HepG2 (cell line): Measurements from ENCODE around the gene KDELR3. TPM values are rescaled to one million over a fixed set of nuclear protein-coding genes. Genes with fewer than 3 reads are reported as not detected.
A peak's percentile ranks its signal among the peaks of the same experiment; 100 is the strongest.

Source experiments
- ATAC-seq: fragments of 200-7000 bp; cut with Tn5 transposase; 3 replicates; pipeline ENCODE4 v1.9.1; 2020; ENCODE audit warnings: mild to moderate bottlenecking, moderate library complexity
- BruUV-seq: library from RNA; stranded (reverse); fragments of 400-500 nt; replicated peaks from 2 replicates; lab custom pipeline; 2021; lab: Mats Ljungman, UMichigan
- CTCF ChIA-PET: fragments of 300-600 bp; formaldehyde crosslinking; extraction: SDS; loops from one replicate; lab custom pipeline; 2021; ENCODE audit warnings: low total read pairs, inconsistent platforms, low intra/inter-chr PET ratio; lab: Yijun Ruan, JAX
- POLR2A ChIA-PET: fragments of 350-600 bp; sonication (Branson Sonifier 250); formaldehyde crosslinking; loops from one replicate; lab custom pipeline; 2020; ENCODE audit warnings: antibody characterized with exemption, inconsistent platforms; lab: Yijun Ruan, JAX
- DNase-seq: peaks from one replicate; pipeline ENCODE4 v3.0.0-alpha.2; 2015; ENCODE audit warnings: low spot score
- FAIRE-seq: peaks from 3 replicates; lab custom pipeline; 2011; peaks lifted over from hg19 to GRCh38; lab: Jason Lieb, UNC
- H2AFZ ChIP-seq: one replicate; pipeline ENCODE4 v1.6.1; 2011; ENCODE audit warnings: low read length, inconsistent platforms
- H3K27ac ChIP-seq: fragments of 300-600 bp; 3 replicates; pipeline ENCODE4 v1.8.0; 2011; ENCODE audit warnings: mixed run types, mild to moderate bottlenecking, mixed read lengths, low read length, inconsistent platforms; ENCODE audit not compliant: insufficient read depth; ENCODE audit errors: extremely low read length
- H3K27me3 ChIP-seq, 2 experiments: fragments of 200-600 bp in 1 of 2; 2 replicates in 1 of 2; 3 replicates in 1 of 2; pipeline versions ENCODE4 v1.6.0 to v1.8.0; 2011; ENCODE audit warnings: low read length in 2 of 2, mild to moderate bottlenecking in 2 of 2, moderate library complexity in 2 of 2, inconsistent platforms in 1 of 2; ENCODE audit not compliant: insufficient read depth in 2 of 2, control insufficient read depth in 1 of 2
- H3K36me3 ChIP-seq, 2 experiments: fragments of 200-600 bp in 1 of 2; replicated peaks in 1 of 2; 2 replicates in 1 of 2; 3 replicates in 1 of 2; pipeline versions ENCODE4 v1.5.1 to v1.8.0; 2011; ENCODE audit warnings: low read length in 2 of 2, inconsistent platforms in 1 of 2; ENCODE audit not compliant: insufficient read depth in 2 of 2, control insufficient read depth in 1 of 2
- H3K4me1 ChIP-seq: 2 replicates; pipeline ENCODE4 v1.5.1; 2012; ENCODE audit warnings: low read length, inconsistent platforms; ENCODE audit not compliant: insufficient read depth
- H3K4me2 ChIP-seq: 2 replicates; pipeline ENCODE4 v1.6.0; 2011; ENCODE audit warnings: low read depth, low read length, inconsistent platforms
- H3K4me3 ChIP-seq, 3 experiments: fragments of 200-600 bp in 1 of 3; sonication (generic), shearing (Covaris generic) in 1 of 3; replicated peaks in 1 of 3; 2 replicates each; pipeline ENCODE4 v1.5.1; 2011 to 2016; ENCODE audit warnings: low read length in 3 of 3, inconsistent platforms in 2 of 3, low read depth in 2 of 3, mild to moderate bottlenecking in 2 of 3, control low read depth in 1 of 3, mixed read lengths in 1 of 3; ENCODE audit not compliant: insufficient read depth in 1 of 3
- H3K79me2 ChIP-seq: one replicate; pipeline ENCODE4 v1.6.1; 2011; ENCODE audit warnings: low read length, inconsistent platforms; ENCODE audit not compliant: insufficient read depth
- H3K9ac ChIP-seq: 2 replicates; pipeline ENCODE4 v1.6.0; 2011; ENCODE audit warnings: mild to moderate bottlenecking, low read depth, low read length, inconsistent platforms; ENCODE audit not compliant: insufficient read depth
- H3K9me3 ChIP-seq: 2 replicates; pipeline ENCODE4 v1.5.1; 2012; ENCODE audit warnings: mild to moderate bottlenecking, low read length
- H4K20me1 ChIP-seq: 2 replicates; pipeline ENCODE4 v1.6.0; 2011; ENCODE audit warnings: inconsistent platforms, mild to moderate bottlenecking, low read length, moderate library complexity; ENCODE audit not compliant: insufficient read depth
- NFATC3 ChIP-seq: sonication (generic); formaldehyde crosslinking; IDR thresholded peaks from 2 replicates; pipeline ENCODE4 v1.5.1; 2020; ENCODE audit warnings: mild to moderate bottlenecking, missing genetic modification reagents
- POLR2AphosphoS5 ChIP-seq: IDR thresholded peaks from 2 replicates; pipeline ENCODE4 v1.6.1; 2012; ENCODE audit warnings: low read depth, low read length
- RBM22 ChIP-seq: fragments of 200-400 bp; formaldehyde crosslinking; optimal IDR thresholded peaks from 2 replicates; pipeline ENCODE3; 2017; ENCODE audit warnings: mild to moderate bottlenecking, low read length, moderate library complexity
- WGBS: methylation state at CpG from one replicate; pipeline ENCODE4 v1.1.6; 2017; ENCODE audit warnings: low lambda C conversion rate; 5-methylcytosine and 5-hydroxymethylcytosine counted together
- in situ Hi-C: cut with HindIII; loops from 2 replicates; pipeline ENCODE4 v1.10.0; 2017; ENCODE audit warnings: low pct_unique_long_range_greater_than_20kb; ENCODE audit not compliant: extremely low pct_ligation_motif_present
- intact Hi-C: fragments of 100-400 bp; cut with micrococcal nuclease; formaldehyde crosslinking; loops from one replicate; pipeline ENCODE4 v1.10.0; 2022; ENCODE audit not compliant: unreplicated experiment
- polyA plus RNA-seq, 8 experiments: library from polyadenylated mRNA; depleted of rRNA in 3 of 8; stranded (reverse) in 7 of 8; unstranded in 1 of 8; fragments of >200 nt; fragmentation: Illumina TruSeq in 4 of 8; extraction: Trizol in 4 of 8; gene quantifications; 2 replicates each; pipeline versions ENCODE4 v1.2.1 to v1.2.3, GENCODE V29; 2011 to 2016; ENCODE audit warnings: low read depth in 4 of 8, missing spikeins in 1 of 8, mixed read lengths in 1 of 8; ENCODE audit not compliant: insufficient read depth in 1 of 8
- total RNA-seq, 5 experiments: library from RNA; depleted of rRNA; stranded (reverse); fragments of >200 nt; fragmentation: Illumina TruSeq; extraction: Trizol; gene quantifications; 2 replicates each; pipeline ENCODE4 v1.2.3, GENCODE V29; 2016; ENCODE audit warnings: low read depth in 1 of 5
- TF ChIP-seq, protein P1 (sequence below): sonication (generic); formaldehyde crosslinking; IDR thresholded peaks from 2 replicates; pipeline ENCODE4 v1.8.0; 2022; ENCODE audit warnings: mild to moderate bottlenecking, missing genetic modification reagents; ENCODE audit not compliant: insufficient replicate concordance
- TF ChIP-seq, protein P2 (sequence below): IDR thresholded peaks from 2 replicates; pipeline ENCODE4 v1.6.1; 2016; ENCODE audit warnings: missing compliant biosample characterization, missing genetic modification reagents, borderline replicate concordance
- TF ChIP-seq, protein P3 (sequence below): sonication (generic); formaldehyde crosslinking; IDR thresholded peaks from one replicate; pipeline ENCODE4 v1.5.1; 2020; ENCODE audit warnings: mild to moderate bottlenecking, missing genetic modification reagents; ENCODE audit errors: not compliant biosample characterization

Gene KDELR3
- total and polyA plus RNA-seq, 2 of the 13 experiments (the other 11 are each of a cell fraction or from before 2014, with no cell fraction given), result 24.2 to 65.7 TPM

DNA sequence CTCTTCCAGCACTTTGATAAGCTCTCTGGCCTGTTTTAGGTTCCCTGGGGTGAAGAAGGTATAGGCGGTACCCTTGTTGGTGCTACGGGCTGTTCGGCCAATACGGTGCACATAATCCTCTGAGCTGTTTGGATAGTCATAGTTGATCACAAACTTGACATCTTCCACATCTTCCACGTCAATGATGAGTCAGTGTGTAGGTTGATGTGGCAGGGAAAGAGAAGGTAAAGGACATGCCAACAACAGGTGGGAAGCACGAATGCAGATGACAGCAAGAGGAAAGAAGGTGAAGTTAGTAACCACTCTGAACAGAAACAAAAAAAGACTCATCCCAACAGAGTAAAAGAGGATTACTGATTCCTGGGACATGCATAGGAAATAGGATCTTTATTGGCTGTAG is 20.1 kb downstream of the KDELR3 start:
- intact Hi-C loops, result no loop called here
- ChIA-PET POLR2A (interaction anchor here (0.9 kb wide), 1 partner anchor 10 kb away, joined by 3 read pairs; no protein-coding TSS in a partner anchor), CTCF (no interaction called here)
- Histone ChIP-seq H4K20me1 (no peaks in the 10 kb centered on the region), H3K4me1 (peaks cover 25% of the 10 kb centered on the region), H3K27ac (no peak overlapping the region), H3K4me2 (no peak overlapping the region), H3K4me3 (no peak overlapping the region), H3K27me3 (no peaks in the 10 kb centered on the region), H3K79me2 (no peaks in the 10 kb centered on the region), H2AFZ (no peak overlapping the region), H3K36me3 (peaks cover 26 to 71% of the 10 kb centered on the region in 2 experiments), H3K9ac (no peak overlapping the region), H3K9me3 (no peaks in the 10 kb centered on the region)
- no TSS peak for BruUV-seq
- in situ Hi-C loops, result no loop called here
- TF ChIP-seq, protein P1, sequence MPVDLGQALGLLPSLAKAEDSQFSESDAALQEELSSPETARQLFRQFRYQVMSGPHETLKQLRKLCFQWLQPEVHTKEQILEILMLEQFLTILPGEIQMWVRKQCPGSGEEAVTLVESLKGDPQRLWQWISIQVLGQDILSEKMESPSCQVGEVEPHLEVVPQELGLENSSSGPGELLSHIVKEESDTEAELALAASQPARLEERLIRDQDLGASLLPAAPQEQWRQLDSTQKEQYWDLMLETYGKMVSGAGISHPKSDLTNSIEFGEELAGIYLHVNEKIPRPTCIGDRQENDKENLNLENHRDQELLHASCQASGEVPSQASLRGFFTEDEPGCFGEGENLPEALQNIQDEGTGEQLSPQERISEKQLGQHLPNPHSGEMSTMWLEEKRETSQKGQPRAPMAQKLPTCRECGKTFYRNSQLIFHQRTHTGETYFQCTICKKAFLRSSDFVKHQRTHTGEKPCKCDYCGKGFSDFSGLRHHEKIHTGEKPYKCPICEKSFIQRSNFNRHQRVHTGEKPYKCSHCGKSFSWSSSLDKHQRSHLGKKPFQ (CRISPR knock-in tag), result no peak
- TF ChIP-seq, protein P2, sequence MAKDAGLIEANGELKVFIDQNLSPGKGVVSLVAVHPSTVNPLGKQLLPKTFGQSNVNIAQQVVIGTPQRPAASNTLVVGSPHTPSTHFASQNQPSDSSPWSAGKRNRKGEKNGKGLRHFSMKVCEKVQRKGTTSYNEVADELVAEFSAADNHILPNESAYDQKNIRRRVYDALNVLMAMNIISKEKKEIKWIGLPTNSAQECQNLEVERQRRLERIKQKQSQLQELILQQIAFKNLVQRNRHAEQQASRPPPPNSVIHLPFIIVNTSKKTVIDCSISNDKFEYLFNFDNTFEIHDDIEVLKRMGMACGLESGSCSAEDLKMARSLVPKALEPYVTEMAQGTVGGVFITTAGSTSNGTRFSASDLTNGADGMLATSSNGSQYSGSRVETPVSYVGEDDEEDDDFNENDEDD (CRISPR knock-in tag), result no peak
- peak; percentile 68 for TF ChIP-seq RBM22
- FAIRE-seq (no peak), DNase-seq (no peak), ATAC-seq (no peak)
- over 99% methylated on average over 6 of the region's 6 CpGs for WGBS

- Histone ChIP-seq H3K4me1 (peaks cover 34% of the 10 kb centered on the region), H3K27me3 (no peaks in the 10 kb centered on the region), H3K9me3 (no peaks in the 10 kb centered on the region), H3K9ac (no peak overlapping the region), H4K20me1 (no peaks in the 10 kb centered on the region), H3K27ac (no peak overlapping the region), H3K79me2 (no peaks in the 10 kb centered on the region), H3K4me3 (no peak overlapping the region), H3K36me3 (peaks cover 31 to 80% of the 10 kb centered on the region in 2 experiments), H3K4me2 (no peak overlapping the region), H2AFZ (no peak overlapping the region)
- 98% methylated on average over 17 of the region's 17 CpGs for WGBS
- no TSS peak for BruUV-seq
- POLR2A ChIA-PET, result interaction anchor here (2.7 to 3.6 kb wide), 2 partner anchors 8 to 13 kb away, joined by 16 to 18 read pairs; no protein-coding TSS in a partner anchor
- intact Hi-C loops, result no loop called here
- no peak for DNase-seq
- in situ Hi-C loops, result no loop called here
- CTCF ChIA-PET, result no interaction called here
- FAIRE-seq, result no peak
- no peak for ATAC-seq
- TF ChIP-seq POLR2AphosphoS5 (peak; percentile 34; the same call in 1 of the 2 replicates), NFATC3 (CRISPR knock-in tag) (no peak)
- TF ChIP-seq, protein P3, sequence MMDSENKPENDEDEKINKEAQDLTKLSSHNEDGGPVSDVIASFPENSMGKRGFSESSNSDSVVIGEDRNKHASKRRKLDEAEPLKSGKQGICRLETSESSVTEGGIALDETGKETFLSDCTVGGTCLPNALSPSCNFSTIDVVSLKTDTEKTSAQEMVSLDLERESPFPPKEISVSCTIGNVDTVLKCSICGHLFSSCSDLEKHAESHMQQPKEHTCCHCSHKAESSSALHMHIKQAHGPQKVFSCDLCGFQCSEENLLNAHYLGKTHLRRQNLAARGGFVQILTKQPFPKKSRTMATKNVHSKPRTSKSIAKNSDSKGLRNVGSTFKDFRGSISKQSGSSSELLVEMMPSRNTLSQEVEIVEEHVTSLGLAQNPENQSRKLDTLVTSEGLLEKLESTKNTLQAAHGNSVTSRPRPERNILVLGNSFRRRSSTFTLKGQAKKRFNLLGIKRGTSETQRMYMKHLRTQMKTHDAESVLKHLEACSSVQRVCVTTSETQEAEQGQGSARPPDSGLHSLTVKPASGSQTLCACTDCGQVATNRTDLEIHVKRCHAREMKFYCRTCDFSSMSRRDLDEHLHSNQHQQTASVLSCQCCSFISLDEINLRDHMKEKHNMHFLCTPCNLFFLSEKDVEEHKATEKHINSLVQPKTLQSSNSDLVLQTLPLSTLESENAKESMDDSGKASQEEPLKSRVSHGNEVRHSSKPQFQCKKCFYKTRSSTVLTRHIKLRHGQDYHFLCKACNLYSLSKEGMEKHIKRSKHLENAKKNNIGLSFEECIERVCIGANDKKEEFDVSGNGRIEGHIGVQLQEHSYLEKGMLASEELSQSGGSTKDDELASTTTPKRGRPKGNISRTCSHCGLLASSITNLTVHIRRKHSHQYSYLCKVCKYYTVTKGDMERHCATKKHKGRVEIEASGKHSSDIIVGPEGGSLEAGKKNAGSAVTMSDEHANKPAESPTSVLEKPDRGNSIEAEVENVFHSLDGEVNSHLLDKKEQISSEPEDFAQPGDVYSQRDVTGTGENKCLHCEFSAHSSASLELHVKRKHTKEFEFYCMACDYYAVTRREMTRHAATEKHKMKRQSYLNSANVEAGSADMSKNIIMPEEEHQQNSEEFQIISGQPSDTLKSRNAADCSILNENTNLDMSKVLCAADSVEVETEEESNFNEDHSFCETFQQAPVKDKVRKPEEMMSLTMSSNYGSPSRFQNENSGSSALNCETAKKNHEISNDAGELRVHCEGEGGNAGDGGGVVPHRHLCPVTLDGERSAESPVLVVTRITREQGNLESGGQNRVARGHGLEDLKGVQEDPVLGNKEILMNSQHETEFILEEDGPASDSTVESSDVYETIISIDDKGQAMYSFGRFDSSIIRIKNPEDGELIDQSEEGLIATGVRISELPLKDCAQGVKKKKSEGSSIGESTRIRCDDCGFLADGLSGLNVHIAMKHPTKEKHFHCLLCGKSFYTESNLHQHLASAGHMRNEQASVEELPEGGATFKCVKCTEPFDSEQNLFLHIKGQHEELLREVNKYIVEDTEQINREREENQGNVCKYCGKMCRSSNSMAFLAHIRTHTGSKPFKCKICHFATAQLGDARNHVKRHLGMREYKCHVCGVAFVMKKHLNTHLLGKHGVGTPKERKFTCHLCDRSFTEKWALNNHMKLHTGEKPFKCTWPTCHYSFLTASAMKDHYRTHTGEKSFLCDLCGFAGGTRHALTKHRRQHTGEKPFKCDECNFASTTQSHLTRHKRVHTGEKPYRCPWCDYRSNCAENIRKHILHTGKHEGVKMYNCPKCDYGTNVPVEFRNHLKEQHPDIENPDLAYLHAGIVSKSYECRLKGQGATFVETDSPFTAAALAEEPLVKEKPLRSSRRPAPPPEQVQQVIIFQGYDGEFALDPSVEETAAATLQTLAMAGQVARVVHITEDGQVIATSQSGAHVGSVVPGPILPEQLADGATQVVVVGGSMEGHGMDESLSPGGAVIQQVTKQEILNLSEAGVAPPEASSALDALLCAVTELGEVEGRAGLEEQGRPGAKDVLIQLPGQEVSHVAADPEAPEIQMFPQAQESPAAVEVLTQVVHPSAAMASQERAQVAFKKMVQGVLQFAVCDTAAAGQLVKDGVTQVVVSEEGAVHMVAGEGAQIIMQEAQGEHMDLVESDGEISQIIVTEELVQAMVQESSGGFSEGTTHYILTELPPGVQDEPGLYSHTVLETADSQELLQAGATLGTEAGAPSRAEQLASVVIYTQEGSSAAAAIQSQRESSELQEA, result no peak
Measured at GRCh38 chr22:38489142-38489541, 21.2 kb downstream of the KDELR3 start.
